ENCODE data around the gene CPNE2.
"Not testable (repeated sequence)": the region's sequence is repeated elsewhere in the genome, so short reads cannot be mapped to it uniquely, and the experiment has no call there.

Gene CPNE2

GRCh38 chr16:57054771-57055170 lies 37.6 kb upstream of the CPNE2 start:
- Histone ChIP-seq H3K9me3 (ENCODE audit: control insufficient read depth, low read length) (no peaks in the 10 kb centered on the region), H3K27me3 (ENCODE audit: control insufficient read depth, insufficient read depth, low read length, poor library complexity, severe bottlenecking) (no peaks in the 10 kb centered on the region), H3K4me1 (ENCODE audit: control insufficient read depth, insufficient read depth, low read length) (peaks cover 3% of the 10 kb centered on the region), H3K4me3 (ENCODE audit: insufficient read depth, low read depth, low read length) (no peak overlapping the region), H3K36me3 (ENCODE audit: control insufficient read depth, insufficient read depth, low read length) (no peaks in the 10 kb centered on the region), H3K27ac (ENCODE audit: insufficient read depth, low read depth, low read length, poor library complexity, severe bottlenecking) (no peak overlapping the region)
- 91 to 95% methylated on average over 7 of the region's 7 CpGs for WGBS, 2 experiments

- Histone ChIP-seq H3K27me3 (ENCODE audit: control insufficient read depth, insufficient read depth, low read length, poor library complexity, severe bottlenecking) (no peaks in the 10 kb centered on the region), H3K4me1 (ENCODE audit: control insufficient read depth, insufficient read depth, low read length) (no peaks in the 10 kb centered on the region), H3K27ac (ENCODE audit: insufficient read depth, low read depth, low read length, poor library complexity, severe bottlenecking) (no peak overlapping the region), H3K9me3 (ENCODE audit: control insufficient read depth, low read length) (no peaks in the 10 kb centered on the region), H3K4me3 (ENCODE audit: insufficient read depth, low read depth, low read length) (no peak overlapping the region), H3K36me3 (ENCODE audit: control insufficient read depth, insufficient read depth, low read length) (no peaks in the 10 kb centered on the region)
- WGBS, 2 experiments: 56 to 61% methylated on average over 6 of the region's 6 CpGs
These were observed 36.7 kb upstream of the CPNE2 start for GRCh38 chr16:57055671-57056070.

- no peak overlapping the region for H3K4me3 ChIP-seq (ENCODE audit: insufficient read depth, low read depth, low read length)
- H3K36me3 ChIP-seq (ENCODE audit: control insufficient read depth, insufficient read depth, low read length): no peaks in the 10 kb centered on the region
- H3K9me3 ChIP-seq (ENCODE audit: control insufficient read depth, low read length): no peaks in the 10 kb centered on the region
- H3K4me1 ChIP-seq (ENCODE audit: control insufficient read depth, insufficient read depth, low read length): no peaks in the 10 kb centered on the region
- H3K27me3 ChIP-seq (ENCODE audit: control insufficient read depth, insufficient read depth, low read length, poor library complexity, severe bottlenecking): no peaks in the 10 kb centered on the region
- H3K27ac ChIP-seq (ENCODE audit: insufficient read depth, low read depth, low read length, poor library complexity, severe bottlenecking): no peak overlapping the region
- 69 to 73% methylated on average over 9 of the region's 9 CpGs for WGBS, 2 experiments
These were observed 34.0 kb upstream of the CPNE2 start for GRCh38 chr16:57058291-57058861.

GRCh38 chr16:57060323-57061083 lies 31.9 kb upstream of the CPNE2 start:
- Histone ChIP-seq H3K4me3 (ENCODE audit: insufficient read depth, low read depth, low read length) (no peak overlapping the region), H3K27me3 (ENCODE audit: control insufficient read depth, insufficient read depth, low read length, poor library complexity, severe bottlenecking) (no peaks in the 10 kb centered on the region), H3K36me3 (ENCODE audit: control insufficient read depth, insufficient read depth, low read length) (no peaks in the 10 kb centered on the region), H3K9me3 (ENCODE audit: control insufficient read depth, low read length) (no peaks in the 10 kb centered on the region), H3K4me1 (ENCODE audit: control insufficient read depth, insufficient read depth, low read length) (no peaks in the 10 kb centered on the region), H3K27ac (ENCODE audit: insufficient read depth, low read depth, low read length, poor library complexity, severe bottlenecking) (no peak overlapping the region)
- WGBS, 2 experiments: 85 to 86% methylated on average over 9 of the region's 9 CpGs

- H3K4me1 ChIP-seq (ENCODE audit: control insufficient read depth, insufficient read depth, low read length): no peaks in the 10 kb centered on the region
- no peak overlapping the region for H3K27ac ChIP-seq (ENCODE audit: insufficient read depth, low read depth, low read length, poor library complexity, severe bottlenecking)
- WGBS, 2 experiments: 77 to 85% methylated on average over 11 of the region's 11 CpGs
- no peaks in the 10 kb centered on the region for H3K36me3 ChIP-seq (ENCODE audit: control insufficient read depth, insufficient read depth, low read length)
- no peaks in the 10 kb centered on the region for H3K9me3 ChIP-seq (ENCODE audit: control insufficient read depth, low read length)
- no peaks in the 10 kb centered on the region for H3K27me3 ChIP-seq (ENCODE audit: control insufficient read depth, insufficient read depth, low read length, poor library complexity, severe bottlenecking)
- no peak overlapping the region for H3K4me3 ChIP-seq (ENCODE audit: insufficient read depth, low read depth, low read length)
These were observed 31.1 kb upstream of the CPNE2 start for GRCh38 chr16:57061084-57061905.

- H3K27ac ChIP-seq (ENCODE audit: insufficient read depth, low read depth, low read length, poor library complexity, severe bottlenecking): no peak overlapping the region
- H3K36me3 ChIP-seq (ENCODE audit: control insufficient read depth, insufficient read depth, low read length): no peaks in the 10 kb centered on the region
- H3K27me3 ChIP-seq (ENCODE audit: control insufficient read depth, insufficient read depth, low read length, poor library complexity, severe bottlenecking): no peaks in the 10 kb centered on the region
- no peaks in the 10 kb centered on the region for H3K9me3 ChIP-seq (ENCODE audit: control insufficient read depth, low read length)
- 90 to 94% methylated on average over 8 of the region's 8 CpGs for WGBS, 2 experiments
- H3K4me3 ChIP-seq (ENCODE audit: insufficient read depth, low read depth, low read length): no peak overlapping the region
- no peaks in the 10 kb centered on the region for H3K4me1 ChIP-seq (ENCODE audit: control insufficient read depth, insufficient read depth, low read length)
These were observed 30.1 kb upstream of the CPNE2 start for GRCh38 chr16:57062329-57062728.

- H3K9me3 ChIP-seq (ENCODE audit: control insufficient read depth, low read length); H3K27ac ChIP-seq (ENCODE audit: insufficient read depth, low read depth, low read length, poor library complexity, severe bottlenecking); H3K4me3 ChIP-seq (ENCODE audit: insufficient read depth, low read depth, low read length); H3K27me3 ChIP-seq (ENCODE audit: control insufficient read depth, insufficient read depth, low read length, poor library complexity, severe bottlenecking); H3K4me1 ChIP-seq (ENCODE audit: control insufficient read depth, insufficient read depth, low read length); H3K36me3 ChIP-seq (ENCODE audit: control insufficient read depth, insufficient read depth, low read length): not testable (repeated sequence)
- WGBS, 2 experiments: 81 to 85% methylated on average over 8 of the region's 8 CpGs
These were observed 29.2 kb upstream of the CPNE2 start for GRCh38 chr16:57063189-57063588.

GRCh38 chr16:57064995-57065394 lies 27.4 kb upstream of the CPNE2 start:
- Histone ChIP-seq H3K27ac (ENCODE audit: insufficient read depth, low read depth, low read length, poor library complexity, severe bottlenecking) (no peak overlapping the region), H3K36me3 (ENCODE audit: control insufficient read depth, insufficient read depth, low read length) (no peaks in the 10 kb centered on the region), H3K27me3 (ENCODE audit: control insufficient read depth, insufficient read depth, low read length, poor library complexity, severe bottlenecking) (no peaks in the 10 kb centered on the region), H3K4me3 (ENCODE audit: insufficient read depth, low read depth, low read length) (no peak overlapping the region), H3K9me3 (ENCODE audit: control insufficient read depth, low read length) (no peaks in the 10 kb centered on the region), H3K4me1 (ENCODE audit: control insufficient read depth, insufficient read depth, low read length) (no peaks in the 10 kb centered on the region)
- WGBS, 2 experiments: 96 to 98% methylated on average over 5 of the region's 5 CpGs

- Histone ChIP-seq H3K9me3 (ENCODE audit: control insufficient read depth, low read length) (no peaks in the 10 kb centered on the region), H3K36me3 (ENCODE audit: control insufficient read depth, insufficient read depth, low read length) (no peaks in the 10 kb centered on the region), H3K27ac (ENCODE audit: insufficient read depth, low read depth, low read length, poor library complexity, severe bottlenecking) (no peak overlapping the region), H3K4me3 (ENCODE audit: insufficient read depth, low read depth, low read length) (no peak overlapping the region), H3K27me3 (ENCODE audit: control insufficient read depth, insufficient read depth, low read length, poor library complexity, severe bottlenecking) (no peaks in the 10 kb centered on the region), H3K4me1 (ENCODE audit: control insufficient read depth, insufficient read depth, low read length) (no peaks in the 10 kb centered on the region)
- 90 to 91% methylated on average over 4 of the region's 4 CpGs for WGBS, 2 experiments
These were observed 25.8 kb upstream of the CPNE2 start for GRCh38 chr16:57066625-57067024.

- Histone ChIP-seq H3K27me3 (ENCODE audit: control insufficient read depth, insufficient read depth, low read length, poor library complexity, severe bottlenecking) (no peaks in the 10 kb centered on the region), H3K9me3 (ENCODE audit: control insufficient read depth, low read length) (no peaks in the 10 kb centered on the region), H3K36me3 (ENCODE audit: control insufficient read depth, insufficient read depth, low read length) (no peaks in the 10 kb centered on the region), H3K4me3 (ENCODE audit: insufficient read depth, low read depth, low read length) (no peak overlapping the region), H3K27ac (ENCODE audit: insufficient read depth, low read depth, low read length, poor library complexity, severe bottlenecking) (no peak overlapping the region), H3K4me1 (ENCODE audit: control insufficient read depth, insufficient read depth, low read length) (no peaks in the 10 kb centered on the region)
- 91 to 94% methylated on average over 3 of the region's 3 CpGs for WGBS, 2 experiments
These were observed 25.0 kb upstream of the CPNE2 start for GRCh38 chr16:57067347-57067746.

Data from ectodermal cell (in vitro differentiated cells).